Naive thymus-derived CD4-positive, alpha-beta T cell (primary cell): ENCODE data around the gene FRAT2. TPM values are rescaled to one million over a fixed set of nuclear protein-coding genes. Genes with fewer than 3 reads are reported as not detected.

Experiments used
- polyA plus RNA-seq, 2 donors: library from polyadenylated mRNA; unstranded; fragments of 300-500 nt; fragmentation: Illumina TruSeq; gene quantifications; one replicate each; pipeline ENCODE4 v1.2.3, GENCODE V29; 2021
- total RNA-seq, 6 experiments: library from RNA in 5 of 6; stranded (reverse) in 5 of 6; gene quantifications; 1 replicate in 5 of 6; 2 replicates in 1 of 6; pipeline ENCODE4 v1.2.3 and lab custom pipeline; 2021 to 2026

FRAT2 gene
- total and polyA plus RNA-seq, 7 experiments from 2014 or later: 9.3 to 39.7 (median 27.2) TPM

Other genes with a start within 250 kb of the FRAT2 start
- under 1 TPM; 0.19 to 0.88 (median 0.44) TPM for gene SLIT1, start 148.8 kb downstream of the FRAT2 start, total RNA-seq
- gene SLIT1, start 148.8 kb downstream of the FRAT2 start, polyA plus RNA-seq: not detected
- gene ARHGAP19, start 42.1 kb downstream of the FRAT2 start, total RNA-seq: 10 to 100 TPM; 12.8 to 40.1 (median 16.1) TPM
- gene ARHGAP19, start 42.1 kb downstream of the FRAT2 start, polyA plus RNA-seq: 1 to 10 TPM; 5.7 to 6.5 TPM
- gene FRAT1, start 15.5 kb downstream of the FRAT2 start, total RNA-seq: 10 to 100 TPM in 4 of 5 experiments, 1 to 10 TPM in 1; 5.3 to 41.0 (median 21.8) TPM
- 10 to 100 TPM in 1 of 2 donors, 1 to 10 TPM in 1; 4.4 to 12.1 TPM for gene FRAT1, start 15.5 kb downstream of the FRAT2 start, polyA plus RNA-seq
- gene RRP12, start 66.6 kb upstream of the FRAT2 start, total RNA-seq: 100 to 1,000 TPM in 1 of 5 experiments, 10 to 100 TPM in 4; 22.0 to 197 (median 32.3) TPM
- gene RRP12, start 66.6 kb upstream of the FRAT2 start, polyA plus RNA-seq: 10 to 100 TPM; 10.6 to 13.4 TPM
- gene PGAM1, start 91.5 kb upstream of the FRAT2 start, total RNA-seq: 100 to 1,000 TPM in 2 of 5 experiments, 10 to 100 TPM in 3; 58.5 to 536 (median 69.8) TPM
- gene PGAM1, start 91.5 kb upstream of the FRAT2 start, polyA plus RNA-seq: 100 to 1,000 TPM; 172 to 204 TPM
- 10 to 100 TPM; 32.6 to 65.4 (median 53.2) TPM for gene EXOSC1, start 111.3 kb upstream of the FRAT2 start, total RNA-seq
- gene EXOSC1, start 111.3 kb upstream of the FRAT2 start, polyA plus RNA-seq: 10 to 100 TPM; 69.7 to 80.3 TPM
- 10 to 100 TPM; 13.2 to 38.8 (median 26.8) TPM for gene ZDHHC16, start 111.4 kb upstream of the FRAT2 start, total RNA-seq
- 10 to 100 TPM; 24.4 to 37.3 TPM for gene ZDHHC16, start 111.4 kb upstream of the FRAT2 start, polyA plus RNA-seq
- gene MMS19, start 163.7 kb upstream of the FRAT2 start, total RNA-seq: 100 to 1,000 TPM in 2 of 5 experiments, 10 to 100 TPM in 3; 68.7 to 113 (median 87.9) TPM
- 10 to 100 TPM; 37.4 to 59.0 TPM for gene MMS19, start 163.7 kb upstream of the FRAT2 start, polyA plus RNA-seq
- 1 to 10 TPM in 4 of 5 experiments, under 1 TPM in 1; 0.94 to 4.2 (median 2.1) TPM for gene UBTD1, start 164.2 kb upstream of the FRAT2 start, total RNA-seq
- 1 to 10 TPM; 1.2 to 2.9 TPM for gene UBTD1, start 164.2 kb upstream of the FRAT2 start, polyA plus RNA-seq
- gene ANKRD2, start 238.1 kb upstream of the FRAT2 start, total RNA-seq: under 1 TPM in 1 of 5 experiments, not detected in 4; 0.22 TPM
- not detected for gene ANKRD2, start 238.1 kb upstream of the FRAT2 start, polyA plus RNA-seq
- not detected for gene HOGA1, start 249.7 kb upstream of the FRAT2 start, total RNA-seq
- not detected for gene HOGA1, start 249.7 kb upstream of the FRAT2 start, polyA plus RNA-seq